Gastrocnemius medialis (tissue), 4 donors: ENCODE data around the gene FITM1. TPM values are rescaled to one million over a fixed set of nuclear protein-coding genes. Genes with fewer than 3 reads are reported as not detected.
A peak's percentile ranks its signal among the peaks of the same experiment; 100 is the strongest.

Experiments
- ATAC-seq, 2 donors: fragments of 150-250 bp; one replicate each; pipeline ENCODE4 v1.9.1; 2016
- DNase-seq, 2 donors: peaks; one replicate each; pipeline ENCODE4 v3.0.0-alpha.2; 2019
- H3K27ac ChIP-seq, 4 donors: fragments of 200-600 bp; sonication (generic); 1 replicate in 1 of 4; 2 replicates in 3 of 4; pipeline ENCODE4 v1.5.1; 2016 to 2018; ENCODE audit warnings: mild to moderate bottlenecking in 2 of 4, moderate library complexity in 1 of 4
- H3K27me3 ChIP-seq, 3 donors: fragments of 200-600 bp; sonication (generic) in 2 of 3; 1 replicate in 1 of 3; 2 replicates in 2 of 3; pipeline versions ENCODE4 v1.5.1 to v1.6.0; 2016 to 2019; ENCODE audit warnings: mild to moderate bottlenecking in 1 of 3, moderate library complexity in 1 of 3
- H3K36me3 ChIP-seq, 2 donors: fragments of 200-600 bp; sonication (generic) in 1 of 2; one replicate each; pipeline ENCODE4 v1.5.1; 2017 to 2018
- H3K4me1 ChIP-seq, 2 donors: fragments of 200-600 bp; sonication (generic) in 1 of 2; one replicate each; pipeline ENCODE4 v1.5.1; 2016 to 2017; ENCODE audit warnings: mild to moderate bottlenecking in 2 of 2
- H3K4me3 ChIP-seq, 4 donors: fragments of 200-600 bp; sonication (generic) in 3 of 4; 1 replicate in 1 of 4; 2 replicates in 3 of 4; pipeline ENCODE4 v1.5.1; 2016 to 2019; ENCODE audit warnings: mild to moderate bottlenecking in 2 of 4
- H3K9me3 ChIP-seq, 3 donors: fragments of 200-600 bp; sonication (generic) in 2 of 3; 1 replicate in 1 of 3; 2 replicates in 2 of 3; pipeline ENCODE4 v1.5.1; 2016 to 2019
- CTCF ChIP-seq, 5 experiments: fragments of 450-650 bp in 3 of 5; fragments of 200-600 bp in 2 of 5; sonication (generic) in 2 of 5; IDR thresholded peaks in 4 of 5; conservative IDR thresholded peaks in 1 of 5; 1 replicate in 4 of 5; 2 replicates in 1 of 5; pipeline ENCODE4 v1.5.1; 2016 to 2019; ENCODE audit warnings: antibody characterized with exemption in 5 of 5, mild to moderate bottlenecking in 3 of 5, moderate library complexity in 3 of 5
- POLR2A ChIP-seq, 2 donors: fragments of 450-650 bp; IDR thresholded peaks; one replicate each; pipeline ENCODE4 v1.6.1; 2017; ENCODE audit warnings: antibody characterized with exemption in 2 of 2, mild to moderate bottlenecking in 2 of 2, moderate library complexity in 2 of 2
- in situ Hi-C, 4 donors: fragments of 200-750 bp; cut with MboI; loops; one replicate each; pipeline versions ENCODE4 v1.15.0 to v1.8.0; 2017; ENCODE audit warnings: low sequenced_read_pairs in 4 of 4
- intact Hi-C: fragments of 100-400 bp; cut with DNase I; formaldehyde crosslinking; loops from one replicate; pipeline ENCODE4 v1.15.1; 2023; ENCODE audit warnings: low total_unique reads
- total RNA-seq, 4 donors: library from RNA; depleted of rRNA; stranded (reverse); fragments of >200 nt; gene quantifications; one replicate each; pipeline versions ENCODE4 v1.1.0 to v1.2.3, GENCODE V29; 2016

The FITM1 gene
- total RNA-seq, 4 donors from 2014 or later: 45.3 to 91.3 (median 65.4) TPM

GRCh38 chr14:24132061-24132685 lies 1.7 kb downstream of the FITM1 start:
- DNase-seq (peak in 1 of 2 donors; percentile 69), ATAC-seq (peak; percentile 5 to 14)
- peak in 1 of 2 donors; percentile 22 for TF ChIP-seq POLR2A (IDR thresholded peaks at IDR 0.05)
- no peak for TF ChIP-seq CTCF (IDR thresholded peaks at IDR 0.05 in 4 of 5, conservative IDR thresholded peaks at IDR 0.05 in 1 of 5)
- no peaks in the 10 kb centered on the region for H3K9me3 ChIP-seq
- no peaks in the 10 kb centered on the region for H3K27me3 ChIP-seq
- H3K4me1 ChIP-seq: peaks cover 40 to 48% of the 10 kb centered on the region in 2 donors
- peak overlapping the region; percentile 95 to 99 (median 98) for H3K27ac ChIP-seq
- intact Hi-C loops: no loop called here
- peaks cover 0 to 1% of the 10 kb centered on the region in 2 donors for H3K36me3 ChIP-seq
- in situ Hi-C loops: loop anchor here in 1 of 4 donors (25.0 kb wide), 1 partner anchor 820 kb away; the partner anchor contains the start of genes BCL2L2, PABPN1 and PPP1R3E
- H3K4me3 ChIP-seq: peak overlapping the region; percentile 44 to 56 (median 48)

GRCh38 chr14:24132976-24133375 lies 2.5 kb downstream of the FITM1 start:
- ATAC-seq (no peak), DNase-seq (no peak)
- Histone ChIP-seq H3K27me3 (no peaks in the 10 kb centered on the region), H3K9me3 (no peaks in the 10 kb centered on the region), H3K36me3 (peaks cover 0 to 9% of the 10 kb centered on the region in 2 donors), H3K4me3 (peak overlapping the region in 1 of 4 donors; percentile 50), H3K4me1 (peaks cover 47 to 56% of the 10 kb centered on the region in 2 donors), H3K27ac (peak overlapping the region; percentile 95 to 99 (median 98))
- intact Hi-C loops (no loop called here), in situ Hi-C loops (loop anchor here in 1 of 4 donors (25.0 kb wide), 1 partner anchor 821 kb away; the partner anchor contains the start of genes BCL2L2, PABPN1 and PPP1R3E)
- TF ChIP-seq POLR2A (IDR thresholded peaks at IDR 0.05) (no peak), CTCF (IDR thresholded peaks at IDR 0.05 in 4 of 5, conservative IDR thresholded peaks at IDR 0.05 in 1 of 5) (no peak)

GRCh38 chr14:24133735-24134134 lies 3.3 kb downstream of the FITM1 start:
- in situ Hi-C loops (loop anchor here in 1 of 4 donors (25.0 kb wide), 1 partner anchor 821 kb away; the partner anchor contains the start of genes BCL2L2, PABPN1 and PPP1R3E), intact Hi-C loops (no loop called here)
- Histone ChIP-seq H3K9me3 (no peaks in the 10 kb centered on the region), H3K27me3 (no peaks in the 10 kb centered on the region), H3K4me1 (peaks cover 47 to 64% of the 10 kb centered on the region in 2 donors), H3K36me3 (peaks cover 0 to 17% of the 10 kb centered on the region in 2 donors), H3K4me3 (no peak overlapping the region), H3K27ac (peak overlapping the region; percentile 95 to 99 (median 98))
- ATAC-seq (no peak), DNase-seq (no peak)
- TF ChIP-seq POLR2A (IDR thresholded peaks at IDR 0.05) (no peak), CTCF (IDR thresholded peaks at IDR 0.05 in 4 of 5, conservative IDR thresholded peaks at IDR 0.05 in 1 of 5) (no peak)

DNA sequence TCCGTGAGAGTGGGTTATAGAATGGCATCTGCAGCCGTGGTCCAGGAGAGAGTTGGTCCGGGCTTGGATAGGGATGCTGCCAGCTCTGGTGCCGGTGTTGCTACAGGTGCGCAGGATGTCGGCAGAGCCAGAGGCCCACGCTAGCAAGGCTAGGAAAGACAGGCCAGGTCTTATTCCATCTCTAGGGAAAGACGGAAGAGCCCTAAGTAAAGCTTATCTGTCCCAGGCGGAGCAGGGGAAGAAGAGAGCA lies 5.0 kb downstream of the FITM1 start:
- Histone ChIP-seq H3K36me3 (peaks cover 0 to 18% of the 10 kb centered on the region in 2 donors), H3K9me3 (no peaks in the 10 kb centered on the region), H3K27me3 (no peaks in the 10 kb centered on the region), H3K4me3 (peak overlapping the region; percentile 62 to 100 (median 92)), H3K27ac (peak overlapping the region; percentile 92 to 99 (median 96)), H3K4me1 (peaks cover 53 to 72% of the 10 kb centered on the region in 2 donors)
- DNase-seq: no peak
- in situ Hi-C loops: loop anchor here in 1 of 4 donors (25.0 kb wide), 1 partner anchor 823 kb away; the partner anchor contains the start of genes BCL2L2, PABPN1 and PPP1R3E
- TF ChIP-seq POLR2A (IDR thresholded peaks at IDR 0.05): no peak
- no peak for TF ChIP-seq CTCF (IDR thresholded peaks at IDR 0.05 in 4 of 5, conservative IDR thresholded peaks at IDR 0.05 in 1 of 5)
- intact Hi-C loops: no loop called here
- ATAC-seq: peak in 1 of 2 donors; percentile 13
